NCI-H1417 treated with DMSO at 0.1 percent for 48 hours (cell line): Measurements from ENCODE around the gene FRMD1.

Experiments
- DNase-seq: peaks from one replicate; lab custom pipeline; 2025; lab: John Stamatoyannopoulos, UW

Gene FRMD1

GRCh38 chr6:168054765-168055560 lies 24.0 kb downstream of the FRMD1 start:
- no peak for DNase-seq

- no peak for DNase-seq
These were observed 25.0 kb downstream of the FRMD1 start for GRCh38 chr6:168053957-168054471.

- no peak for DNase-seq
These were observed 25.7 kb downstream of the FRMD1 start for GRCh38 chr6:168053086-168053956.

- DNase-seq: no peak
These were observed 26.6 kb downstream of the FRMD1 start for GRCh38 chr6:168052291-168052891.

GRCh38 chr6:168051648-168052047 lies 27.4 kb downstream of the FRMD1 start:
- no peak for DNase-seq

- no peak for DNase-seq
These were observed 28.0 kb downstream of the FRMD1 start for GRCh38 chr6:168050881-168051586.

- DNase-seq: no peak
These were observed 28.7 kb downstream of the FRMD1 start for GRCh38 chr6:168050225-168050880.

GRCh38 chr6:168049706-168050224 lies 29.2 kb downstream of the FRMD1 start:
- DNase-seq: no peak

- DNase-seq: no peak
These were observed 29.7 kb downstream of the FRMD1 start for GRCh38 chr6:168049277-168049676.

GRCh38 chr6:168048724-168049025 lies 30.3 kb downstream of the FRMD1 start:
- no peak for DNase-seq

- no peak for DNase-seq
These were observed 30.9 kb downstream of the FRMD1 start for GRCh38 chr6:168047841-168048723.

GRCh38 chr6:168046696-168047095 lies 32.3 kb downstream of the FRMD1 start:
- no peak for DNase-seq

- DNase-seq: no peak
These were observed 33.0 kb downstream of the FRMD1 start for GRCh38 chr6:168045706-168046620.

GRCh38 chr6:168045141-168045691 lies 33.8 kb downstream of the FRMD1 start:
- no peak for DNase-seq

GRCh38 chr6:168044521-168045130 lies 34.4 kb downstream of the FRMD1 start:
- DNase-seq: no peak

GRCh38 chr6:168043848-168044415 lies 35.1 kb downstream of the FRMD1 start:
- DNase-seq: no peak

GRCh38 chr6:168043193-168043847 lies 35.7 kb downstream of the FRMD1 start:
- no peak for DNase-seq
